DMS79 (cell line): Measurements from ENCODE around the gene MMP3.
"Not testable (repeated sequence)": the region's sequence is repeated elsewhere in the genome, so short reads cannot be mapped to it uniquely, and the experiment has no call there.

Source experiments
- DNase-seq: peaks from one replicate; lab custom pipeline; 2025; lab: John Stamatoyannopoulos, UW

Gene MMP3

GRCh38 chr11:102843489-102843888 lies at the start of gene MMP3:
TSS of gene MMP3 (minus strand) at chr11:102843609. CDS start at chr11:102843546, 63 bp downstream.
- no peak for DNase-seq

GRCh38 chr11:102891736-102892135 lies 48.3 kb upstream of the MMP3 start:
- no peak for DNase-seq

GRCh38 chr11:102886999-102887398 lies 43.6 kb upstream of the MMP3 start:
- no peak for DNase-seq

- no peak for DNase-seq
Observed at GRCh38 chr11:102883141-102883540, 39.7 kb upstream of the MMP3 start.

GRCh38 chr11:102882389-102883024 lies 39.1 kb upstream of the MMP3 start:
- no peak for DNase-seq

GRCh38 chr11:102879801-102880200 lies 36.4 kb upstream of the MMP3 start:
- DNase-seq = no peak

GRCh38 chr11:102878595-102878994 lies 35.2 kb upstream of the MMP3 start:
- no peak for DNase-seq

- no peak for DNase-seq
Observed at GRCh38 chr11:102874852-102875251, 31.4 kb upstream of the MMP3 start, which contains the start of gene MMP12. TSS of gene MMP12 (minus strand) at chr11:102874982. CDS start at chr11:102874937, 45 bp downstream.

- not testable (repeated sequence) for DNase-seq
Observed at GRCh38 chr11:102869354-102869964, 26.1 kb upstream of the MMP3 start.

- no peak for DNase-seq
Observed at GRCh38 chr11:102868339-102868738, 24.9 kb upstream of the MMP3 start.

GRCh38 chr11:102864724-102865123 lies 21.3 kb upstream of the MMP3 start:
- DNase-seq = no peak

- DNase-seq = no peak
Observed at GRCh38 chr11:102853956-102854355, 10.5 kb upstream of the MMP3 start.

- no peak for DNase-seq
Observed at GRCh38 chr11:102853055-102853454, 9.6 kb upstream of the MMP3 start.

GRCh38 chr11:102850973-102851745 lies 7.8 kb upstream of the MMP3 start:
- no peak for DNase-seq

- no peak for DNase-seq
Observed at GRCh38 chr11:102849311-102849710, 5.9 kb upstream of the MMP3 start.

GRCh38 chr11:102846292-102846691 lies 2.9 kb upstream of the MMP3 start:
- no peak for DNase-seq

GRCh38 chr11:102842930-102843329 lies 479 bp downstream of the MMP3 start:
- DNase-seq = no peak

- no peak for DNase-seq
Observed at GRCh38 chr11:102840018-102840417, 3.4 kb downstream of the MMP3 start.

GRCh38 chr11:102837646-102838045 lies 5.8 kb downstream of the MMP3 start:
- no peak for DNase-seq

- DNase-seq = no peak
Observed at GRCh38 chr11:102837156-102837555, 6.3 kb downstream of the MMP3 start.

GRCh38 chr11:102836290-102836875 lies 7.0 kb downstream of the MMP3 start:
- no peak for DNase-seq

- DNase-seq = no peak
Observed at GRCh38 chr11:102833731-102834130, 9.7 kb downstream of the MMP3 start.

GRCh38 chr11:102832612-102833011 lies 10.8 kb downstream of the MMP3 start:
- DNase-seq = no peak
